COLO668 (cell line): ENCODE data around the gene NAA16.
"Not testable (repeated sequence)": the region's sequence is repeated elsewhere in the genome, so short reads cannot be mapped to it uniquely, and the experiment has no call there.

Source experiments
- DNase-seq: peaks from one replicate; lab custom pipeline; 2025; ENCODE audit not compliant: unreplicated experiment; lab: John Stamatoyannopoulos, UW

NAA16 gene

GRCh38 chr13:41310963-41311405 lies at the start of gene NAA16:
TSS of gene NAA16 (plus strand) at chr13:41311267. CDS start at chr13:41311529, 262 bp downstream.
- peak; percentile 97 for DNase-seq

GRCh38 chr13:41263261-41263971 lies 47.7 kb upstream of the NAA16 start, which contains the start of gene MTRF1:
TSS of gene MTRF1 (minus strand) at chr13:41263576. CDS start at chr13:41260907, 2,669 bp downstream.
- peak; percentile 93 for DNase-seq

GRCh38 chr13:41267106-41267505 lies 44.0 kb upstream of the NAA16 start:
- no peak for DNase-seq

- no peak for DNase-seq
Observed at GRCh38 chr13:41268764-41269163, 42.3 kb upstream of the NAA16 start.

- no peak for DNase-seq
Observed at GRCh38 chr13:41271456-41272285, 39.4 kb upstream of the NAA16 start.

- no peak for DNase-seq
Observed at GRCh38 chr13:41273831-41274441, 37.1 kb upstream of the NAA16 start.

- no peak for DNase-seq
Observed at GRCh38 chr13:41274881-41275280, 36.2 kb upstream of the NAA16 start.

- DNase-seq = no peak
Observed at GRCh38 chr13:41276824-41277223, 34.2 kb upstream of the NAA16 start.

GRCh38 chr13:41279156-41279555 lies 31.9 kb upstream of the NAA16 start:
- not testable (repeated sequence) for DNase-seq

GRCh38 chr13:41282129-41282571 lies 28.9 kb upstream of the NAA16 start:
- no peak for DNase-seq

GRCh38 chr13:41284512-41285288 lies 26.4 kb upstream of the NAA16 start:
- no peak for DNase-seq

GRCh38 chr13:41286370-41286769 lies 24.7 kb upstream of the NAA16 start:
- no peak for DNase-seq

GRCh38 chr13:41289463-41289881 lies 21.6 kb upstream of the NAA16 start:
- no peak for DNase-seq

- no peak for DNase-seq
Observed at GRCh38 chr13:41291246-41291645, 19.8 kb upstream of the NAA16 start.

- no peak for DNase-seq
Observed at GRCh38 chr13:41293272-41293671, 17.8 kb upstream of the NAA16 start.

- DNase-seq = no peak
Observed at GRCh38 chr13:41294914-41295313, 16.2 kb upstream of the NAA16 start.

GRCh38 chr13:41295973-41296372 lies 15.1 kb upstream of the NAA16 start:
- no peak for DNase-seq

- DNase-seq = no peak
Observed at GRCh38 chr13:41296879-41297646, 14.0 kb upstream of the NAA16 start.

- no peak for DNase-seq
Observed at GRCh38 chr13:41299316-41300094, 11.6 kb upstream of the NAA16 start.
